HG03280 (cell line): ENCODE data around the gene ABCA2.

Experiments used
- ATAC-seq: cut with Tn5 transposase; IDR thresholded peaks from one replicate; pipeline ENCODE4 v1.9.1; 2021; ENCODE audit warnings: mild to moderate bottlenecking, moderate library complexity; ENCODE audit not compliant: unreplicated experiment

Gene ABCA2, protein sequence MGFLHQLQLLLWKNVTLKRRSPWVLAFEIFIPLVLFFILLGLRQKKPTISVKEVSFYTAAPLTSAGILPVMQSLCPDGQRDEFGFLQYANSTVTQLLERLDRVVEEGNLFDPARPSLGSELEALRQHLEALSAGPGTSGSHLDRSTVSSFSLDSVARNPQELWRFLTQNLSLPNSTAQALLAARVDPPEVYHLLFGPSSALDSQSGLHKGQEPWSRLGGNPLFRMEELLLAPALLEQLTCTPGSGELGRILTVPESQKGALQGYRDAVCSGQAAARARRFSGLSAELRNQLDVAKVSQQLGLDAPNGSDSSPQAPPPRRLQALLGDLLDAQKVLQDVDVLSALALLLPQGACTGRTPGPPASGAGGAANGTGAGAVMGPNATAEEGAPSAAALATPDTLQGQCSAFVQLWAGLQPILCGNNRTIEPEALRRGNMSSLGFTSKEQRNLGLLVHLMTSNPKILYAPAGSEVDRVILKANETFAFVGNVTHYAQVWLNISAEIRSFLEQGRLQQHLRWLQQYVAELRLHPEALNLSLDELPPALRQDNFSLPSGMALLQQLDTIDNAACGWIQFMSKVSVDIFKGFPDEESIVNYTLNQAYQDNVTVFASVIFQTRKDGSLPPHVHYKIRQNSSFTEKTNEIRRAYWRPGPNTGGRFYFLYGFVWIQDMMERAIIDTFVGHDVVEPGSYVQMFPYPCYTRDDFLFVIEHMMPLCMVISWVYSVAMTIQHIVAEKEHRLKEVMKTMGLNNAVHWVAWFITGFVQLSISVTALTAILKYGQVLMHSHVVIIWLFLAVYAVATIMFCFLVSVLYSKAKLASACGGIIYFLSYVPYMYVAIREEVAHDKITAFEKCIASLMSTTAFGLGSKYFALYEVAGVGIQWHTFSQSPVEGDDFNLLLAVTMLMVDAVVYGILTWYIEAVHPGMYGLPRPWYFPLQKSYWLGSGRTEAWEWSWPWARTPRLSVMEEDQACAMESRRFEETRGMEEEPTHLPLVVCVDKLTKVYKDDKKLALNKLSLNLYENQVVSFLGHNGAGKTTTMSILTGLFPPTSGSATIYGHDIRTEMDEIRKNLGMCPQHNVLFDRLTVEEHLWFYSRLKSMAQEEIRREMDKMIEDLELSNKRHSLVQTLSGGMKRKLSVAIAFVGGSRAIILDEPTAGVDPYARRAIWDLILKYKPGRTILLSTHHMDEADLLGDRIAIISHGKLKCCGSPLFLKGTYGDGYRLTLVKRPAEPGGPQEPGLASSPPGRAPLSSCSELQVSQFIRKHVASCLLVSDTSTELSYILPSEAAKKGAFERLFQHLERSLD (N-terminal part only)

DNA sequence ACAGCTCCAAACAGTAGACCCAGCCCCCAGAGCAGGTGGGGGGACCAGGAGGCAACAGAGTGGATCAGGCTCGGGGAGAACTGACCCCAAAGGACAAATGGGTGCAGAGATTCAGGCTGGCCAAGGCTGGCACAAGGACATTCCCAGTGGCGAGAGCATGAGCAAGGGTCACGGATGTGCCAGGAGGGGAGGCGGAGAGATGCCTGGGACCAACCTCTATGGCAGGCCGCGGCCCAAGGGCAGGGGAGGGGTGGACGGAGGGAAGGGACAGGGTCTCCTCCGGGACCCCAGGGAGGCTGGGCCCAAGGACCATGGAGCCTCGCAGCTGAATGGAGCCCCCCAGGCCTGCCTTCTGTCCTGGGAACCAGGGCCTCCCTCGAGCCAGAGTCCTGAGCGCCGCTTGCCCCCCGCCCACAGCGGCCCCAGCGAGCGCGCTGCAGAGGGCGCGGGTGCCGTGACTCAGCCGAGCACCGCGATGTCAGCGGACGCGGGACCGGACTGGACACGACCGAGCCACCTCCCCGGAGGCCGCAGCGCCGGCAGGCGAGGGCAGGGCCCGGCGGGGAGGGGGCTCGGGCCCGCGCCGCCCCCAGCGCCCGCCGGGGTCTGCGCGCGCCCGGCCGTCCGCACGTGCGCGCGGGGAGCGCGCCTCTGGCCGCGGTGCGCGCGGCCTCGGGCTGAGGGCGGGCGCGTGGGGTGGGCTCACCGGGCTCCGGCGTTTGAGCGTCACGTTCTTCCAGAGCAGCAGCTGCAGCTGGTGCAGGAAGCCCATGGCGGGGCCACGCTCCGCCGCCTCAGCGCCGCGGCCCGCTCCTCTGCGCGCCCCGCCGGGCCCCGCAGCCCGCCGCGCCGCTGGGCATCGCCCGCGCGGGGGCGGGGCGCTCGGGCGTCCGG lies at the start of gene ABCA2:
TSS of gene ABCA2 (minus strand) at position 869 of the 894 bp plus-strand sequence. CDS start at position 772, 97 bp downstream.
- no peak for ATAC-seq

- peak; percentile 47 for ATAC-seq
These were observed 49.1 kb upstream of the ABCA2 start, which contains the start of gene UAP1L1 for GRCh38 chr9:137077010-137077747. Gene UAP1L1, plus strand, starts transcription at chr9:137077517. Its CDS starts 16 bp downstream, at chr9:137077533.

- ATAC-seq, result no peak
These were observed 48.6 kb upstream of the ABCA2 start for GRCh38 chr9:137076636-137077009.

DNA sequence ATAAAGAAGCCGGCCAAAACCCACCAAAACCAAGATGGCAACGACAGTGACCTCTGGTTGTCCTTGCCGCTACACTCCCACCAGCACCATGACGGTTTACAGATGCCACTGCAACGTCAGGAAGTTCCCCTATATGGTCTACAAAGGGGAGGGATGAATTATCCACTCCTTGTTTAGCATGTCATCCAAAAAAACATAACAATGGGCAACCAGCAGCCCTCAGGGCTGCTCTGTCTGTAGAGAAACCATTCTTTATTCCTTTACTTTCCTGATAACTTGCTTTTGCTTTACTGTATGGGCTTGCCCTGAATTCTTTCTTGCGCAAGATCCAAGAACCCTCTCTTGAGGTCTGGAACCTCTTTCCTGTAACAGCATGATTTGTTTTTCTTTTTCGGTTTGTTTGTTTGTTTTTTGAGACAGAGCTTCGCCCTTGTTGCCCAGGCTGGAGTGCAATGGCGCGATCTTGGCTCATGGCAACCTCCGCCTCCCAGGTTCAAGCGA lies 47.3 kb upstream of the ABCA2 start:
- ATAC-seq, result no peak

GRCh38 chr9:137074657-137075274 lies 46.7 kb upstream of the ABCA2 start:
- ATAC-seq, result no peak

DNA sequence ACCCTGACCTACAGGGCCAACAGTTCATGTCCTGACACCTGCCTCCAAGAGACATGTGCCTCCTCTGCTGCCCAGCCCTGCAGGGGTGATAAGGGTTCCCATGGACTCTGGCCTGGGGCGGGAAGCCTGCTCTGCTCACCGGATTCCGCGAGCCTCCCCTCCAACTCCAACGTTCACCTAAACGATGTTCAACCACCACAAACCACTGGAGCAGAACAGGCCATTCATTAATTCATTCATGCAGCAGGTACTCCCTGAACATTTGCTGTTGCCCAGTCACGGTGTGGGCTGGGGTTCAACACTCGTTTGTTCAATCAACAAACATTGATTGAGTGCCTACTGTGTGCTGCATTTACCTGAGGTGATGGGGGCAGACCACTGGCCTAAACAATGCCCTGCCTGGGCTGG lies 46.0 kb upstream of the ABCA2 start:
- no peak for ATAC-seq

GRCh38 chr9:137071282-137071681 lies 43.2 kb upstream of the ABCA2 start:
- no peak for ATAC-seq

DNA sequence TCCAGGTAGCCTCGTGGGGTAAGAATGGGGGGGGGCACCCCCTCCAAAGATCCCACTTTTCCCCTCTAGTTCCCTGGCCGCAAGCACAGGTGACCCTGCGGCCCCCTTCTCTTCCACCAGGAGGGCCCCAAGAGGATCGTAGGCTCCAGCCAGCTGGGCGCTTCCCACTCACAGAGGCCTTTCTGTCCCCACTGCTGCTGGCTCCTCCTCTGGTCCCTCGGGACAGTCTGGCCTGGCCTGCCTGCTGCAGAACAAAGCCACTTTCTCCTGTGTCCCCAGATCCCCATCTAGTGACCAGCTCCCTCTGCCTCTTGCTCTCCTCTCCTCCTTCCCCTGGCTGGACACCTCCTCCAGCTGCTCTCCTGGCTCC lies 42.9 kb upstream of the ABCA2 start:
- ATAC-seq, result peak; percentile 6

- peak; percentile 68 for ATAC-seq
These were observed 42.3 kb upstream of the ABCA2 start, which contains the start of gene SAPCD2 for GRCh38 chr9:137070201-137070905. Gene SAPCD2, minus strand, starts transcription at chr9:137070557. Its CDS starts 97 bp downstream, at chr9:137070460.

GRCh38 chr9:137069508-137070091 lies 41.6 kb upstream of the ABCA2 start:
- no peak for ATAC-seq

DNA sequence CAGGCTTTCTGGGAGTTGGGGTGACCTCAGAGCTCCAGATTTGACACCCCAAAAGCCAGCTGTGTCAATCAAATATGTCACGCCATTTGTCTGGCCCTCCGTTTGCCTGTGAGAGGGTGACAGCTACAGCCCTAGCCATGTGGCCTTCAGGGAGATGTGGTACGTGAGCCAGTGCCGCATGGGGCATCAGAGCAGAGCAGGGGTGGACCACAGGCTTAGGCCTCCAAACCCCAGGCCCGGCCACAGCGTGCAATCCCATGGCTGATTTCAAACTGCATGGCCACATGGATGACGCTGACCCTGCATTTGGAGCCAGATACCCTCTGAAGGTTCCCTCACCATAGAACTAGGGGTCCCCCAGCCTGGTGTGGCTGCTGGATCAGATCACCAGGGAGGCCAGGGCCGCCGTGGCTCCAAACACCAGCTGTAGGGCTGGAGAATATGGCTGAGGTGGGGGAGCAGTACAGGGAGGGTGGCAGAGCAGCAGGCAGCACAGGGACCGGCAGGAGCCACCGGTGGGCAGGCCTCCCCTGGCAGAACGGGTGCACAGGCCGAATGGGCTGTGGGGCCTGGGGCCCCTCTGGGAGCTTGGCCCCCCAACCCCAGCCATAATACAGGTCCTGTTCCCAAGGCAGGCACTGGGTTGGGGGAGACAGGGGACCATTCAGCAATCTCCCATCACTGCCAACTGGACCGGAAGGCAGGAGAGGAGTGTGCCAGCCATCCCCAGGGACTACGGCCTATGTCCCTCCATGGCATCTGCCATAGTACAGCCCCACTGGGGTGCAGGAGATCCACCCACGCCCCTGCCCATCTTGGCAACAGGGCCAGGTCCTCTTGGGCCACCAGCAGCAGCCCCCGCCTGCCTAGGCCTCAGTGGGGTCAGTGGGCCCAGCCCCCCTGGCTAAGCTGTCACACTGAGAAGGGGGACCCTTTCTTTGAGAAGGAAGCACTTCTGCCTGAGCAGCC lies 40.8 kb upstream of the ABCA2 start:
- ATAC-seq, result no peak

DNA sequence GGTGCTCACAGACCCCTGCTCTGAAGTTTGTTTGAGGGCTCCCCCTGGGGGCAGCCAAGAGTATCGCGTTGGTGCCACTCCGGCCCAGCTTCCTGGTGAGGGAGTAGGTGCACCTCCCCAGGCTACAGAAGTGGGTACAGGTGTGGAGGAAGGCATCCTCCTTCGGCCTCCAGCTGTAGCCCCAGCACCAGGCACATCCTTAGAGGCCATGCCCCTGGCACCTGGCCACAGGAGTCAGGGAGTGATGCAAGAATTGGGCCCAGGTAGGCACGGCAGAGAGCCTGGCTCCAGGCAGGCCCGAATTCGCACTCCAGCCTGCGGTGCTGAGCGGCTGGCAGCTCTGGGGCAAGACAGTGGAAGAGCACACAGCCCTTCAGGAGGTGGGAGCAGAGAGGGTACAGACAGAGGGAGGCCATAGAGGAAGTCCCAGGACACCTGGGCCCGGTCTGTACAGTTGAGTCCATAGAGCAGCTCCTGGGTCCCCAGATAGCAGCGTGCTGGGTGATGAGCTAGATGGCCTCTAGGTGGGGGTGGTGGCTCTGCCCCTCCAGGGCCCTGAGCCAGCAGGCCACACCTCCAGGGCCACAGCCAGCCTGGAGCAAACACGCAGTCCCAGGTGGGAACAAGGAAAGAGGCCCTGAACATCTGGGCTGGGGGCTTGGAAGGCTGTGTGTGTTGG lies 40.0 kb upstream of the ABCA2 start:
- peak; percentile 44 for ATAC-seq

- no peak for ATAC-seq
These were observed 38.2 kb upstream of the ABCA2 start for GRCh38 chr9:137066096-137066861.

DNA sequence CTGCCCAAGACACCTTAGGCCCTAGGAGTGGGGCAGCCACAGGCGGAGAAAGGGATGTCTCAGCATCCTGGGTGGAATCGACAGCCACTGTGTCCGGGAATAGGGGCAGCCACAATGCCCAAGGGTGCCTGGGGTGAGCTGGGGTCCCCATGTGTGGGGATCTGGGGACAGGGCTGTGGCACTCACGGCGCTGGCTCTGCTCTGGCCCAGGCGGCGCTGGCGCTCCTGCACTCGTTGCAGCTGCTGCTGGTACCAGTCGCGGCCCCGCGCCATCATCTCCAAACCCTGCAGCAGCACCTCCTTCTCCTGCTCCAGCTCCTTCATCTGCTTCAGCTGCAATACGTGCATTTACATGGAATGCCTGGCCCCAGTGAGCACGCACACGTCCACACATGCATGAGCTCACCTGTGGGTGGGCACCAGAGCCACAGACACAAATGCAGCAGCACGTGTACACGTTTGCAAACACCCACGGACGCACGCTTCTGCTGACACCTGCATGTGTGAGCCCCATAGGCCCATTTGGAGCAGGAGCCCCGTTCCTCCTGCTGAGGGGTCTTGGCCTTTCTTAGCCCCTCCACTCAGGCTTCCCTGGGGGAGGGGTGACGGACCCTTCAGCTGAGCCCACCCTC lies 37.4 kb upstream of the ABCA2 start:
- ATAC-seq, result no peak

DNA sequence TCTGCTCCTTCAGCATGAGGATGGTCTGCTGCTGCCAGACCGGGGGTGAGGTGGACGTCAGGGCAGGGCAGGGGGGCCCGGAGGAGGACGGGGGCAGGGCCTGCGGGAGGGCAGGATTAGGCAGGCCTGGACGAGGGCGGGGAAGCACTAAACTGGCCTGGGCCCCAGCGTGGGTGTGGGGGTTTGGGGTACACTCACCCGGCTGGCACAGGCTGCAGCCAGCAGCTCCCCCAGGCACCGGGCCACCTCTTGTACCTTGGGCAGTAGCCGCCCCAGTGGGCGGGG lies 36.8 kb upstream of the ABCA2 start:
- no peak for ATAC-seq
